Measurements from ENCODE around the gene HNRNPC.
A peak's percentile ranks its signal among the peaks of the same experiment; 100 is the strongest.
"Not testable (repeated sequence)": the region's sequence is repeated elsewhere in the genome, so short reads cannot be mapped to it uniquely, and the experiment has no call there.

Gene HNRNPC

GRCh38 chr14:21269252-21270046 is at the start of gene HNRNPC:
TSS of gene HNRNPC (minus strand) at chr14:21269442. CDS start at chr14:21234193, 35,249 bp downstream.
- peak; percentile 100 for DNase-seq

DNA sequence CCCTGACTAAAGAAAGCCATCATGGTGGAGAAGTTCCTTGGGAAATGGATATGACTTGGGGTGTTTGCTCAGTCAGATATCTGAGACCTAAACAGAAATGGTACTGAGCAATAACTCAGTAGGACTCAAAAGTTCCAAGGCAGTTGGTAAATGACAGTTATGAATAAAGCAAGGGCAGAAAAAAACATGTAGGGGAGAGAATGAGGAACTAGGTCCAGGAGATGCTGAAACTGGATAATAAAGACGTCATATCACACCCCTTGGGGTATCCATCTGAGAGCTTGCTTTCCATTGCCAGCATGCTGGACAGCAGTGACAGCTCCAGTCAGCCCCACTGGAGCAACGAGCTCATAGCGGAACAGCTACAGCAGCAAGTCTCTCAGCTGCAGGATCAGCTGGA is 48.2 kb upstream of the HNRNPC start:
- no peak for DNase-seq

DNA sequence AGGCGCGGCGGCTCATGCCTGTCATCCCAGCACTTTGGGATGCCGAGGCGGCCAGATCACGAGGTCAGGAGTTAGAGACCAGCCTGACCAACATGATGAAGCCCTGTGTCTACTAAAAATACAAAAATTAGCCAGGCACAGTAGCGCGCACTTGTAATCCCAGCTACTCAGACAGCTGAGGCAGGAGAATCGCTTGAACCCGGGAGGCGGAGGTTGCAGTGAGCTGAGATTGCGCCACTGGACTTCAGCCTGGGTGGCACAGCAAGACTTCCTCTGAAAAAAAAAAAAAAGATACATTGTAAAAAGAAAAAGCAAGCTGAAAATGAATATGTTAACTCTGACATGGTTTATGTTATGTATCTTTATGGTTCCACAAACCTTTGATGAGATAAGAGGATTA is 44.3 kb upstream of the HNRNPC start:
- DNase-seq = no peak

DNA sequence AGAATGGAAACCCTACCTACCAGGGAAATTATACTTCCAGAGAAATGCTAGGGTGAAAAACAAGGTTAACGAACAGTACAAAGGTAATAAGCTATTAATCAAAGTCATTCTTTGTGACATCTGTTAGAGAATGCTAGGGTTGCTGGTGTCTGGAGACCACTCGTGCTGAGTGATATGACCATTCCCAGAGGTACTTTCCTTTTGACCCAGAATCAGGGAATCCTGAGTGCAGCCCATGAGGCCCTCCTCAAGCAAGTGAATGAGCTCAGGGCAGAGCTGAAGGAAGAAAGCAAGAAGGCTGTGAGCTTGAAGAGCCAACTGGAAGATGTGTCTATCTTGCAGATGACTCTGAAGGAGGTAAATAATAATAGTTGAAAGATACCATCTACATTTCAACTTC is 42.4 kb upstream of the HNRNPC start:
- DNase-seq = no peak

- DNase-seq = no peak
Observed at GRCh38 chr14:21309956-21310355, 40.7 kb upstream of the HNRNPC start.

GRCh38 chr14:21309238-21309636 is 40.0 kb upstream of the HNRNPC start:
- no peak for DNase-seq

DNA sequence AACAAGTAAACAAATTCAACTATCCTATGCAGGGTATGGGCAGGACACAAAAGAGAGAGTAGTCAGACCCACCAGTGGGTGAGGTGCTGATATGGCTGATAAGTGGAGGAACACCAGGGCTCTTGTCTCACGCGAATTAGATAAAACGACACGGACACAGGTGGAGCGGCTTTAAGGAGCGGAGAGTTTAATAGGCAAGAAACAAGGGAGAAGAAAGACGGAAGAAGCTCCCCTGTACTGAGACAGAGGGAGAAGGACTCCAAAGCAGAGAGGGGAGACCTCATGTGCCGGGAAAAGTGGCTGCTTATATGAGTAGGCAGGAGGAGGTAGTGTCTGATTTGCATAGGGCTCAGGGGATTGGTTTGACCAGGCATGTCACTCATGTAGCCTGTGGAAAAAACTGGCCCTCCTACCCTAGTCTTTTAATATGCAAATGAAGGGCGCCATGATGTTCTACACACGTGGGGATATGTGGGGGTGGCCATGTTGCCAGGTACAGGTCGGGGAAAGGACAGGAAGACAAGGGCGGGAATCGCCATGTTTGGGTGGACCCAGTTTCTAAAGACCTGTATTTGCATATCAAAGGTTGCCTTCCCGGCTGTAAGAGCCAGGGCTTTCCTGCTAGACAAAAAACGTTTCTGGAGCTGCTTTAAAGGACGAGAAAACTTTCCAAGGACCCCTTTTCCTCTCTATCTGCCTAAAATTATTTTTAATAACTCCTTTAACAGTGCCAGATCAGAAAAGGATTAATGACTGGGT is 39.4 kb upstream of the HNRNPC start:
- DNase-seq = peak; percentile 82

DNA sequence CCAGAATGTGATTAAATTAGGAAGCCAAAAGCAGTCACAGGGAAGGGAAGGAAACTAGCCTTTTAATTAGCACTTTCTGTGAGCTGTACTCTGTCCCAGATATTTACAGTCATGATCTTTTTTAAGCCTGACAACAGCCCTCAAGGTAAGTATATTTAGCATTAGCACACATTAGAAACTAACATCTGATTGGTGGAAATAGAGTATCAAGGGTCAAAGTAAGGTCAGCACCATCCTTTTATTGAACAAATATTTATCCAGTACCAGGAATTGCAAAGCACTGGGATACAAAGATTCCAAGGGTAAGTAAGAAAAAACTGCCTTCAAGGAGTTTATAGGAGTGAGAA is 38.9 kb upstream of the HNRNPC start:
- no peak for DNase-seq

DNA sequence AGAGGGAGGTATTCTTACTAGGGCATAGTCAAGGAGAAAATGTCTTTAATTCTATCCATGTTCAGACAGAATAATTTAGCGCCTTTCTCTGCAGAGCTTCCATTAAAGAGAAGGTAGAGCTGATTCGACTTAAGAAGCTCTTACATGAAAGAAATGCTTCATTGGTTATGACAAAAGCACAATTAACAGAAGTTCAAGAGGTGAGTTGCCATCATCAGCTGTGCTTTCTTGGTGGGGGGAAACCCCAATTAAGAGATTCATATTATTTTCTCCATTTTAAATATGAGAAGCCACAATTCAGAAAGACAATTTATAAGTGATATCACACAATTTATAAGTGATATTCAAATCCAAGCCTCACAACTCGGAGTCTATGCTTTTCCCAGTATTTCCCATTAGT is 38.4 kb upstream of the HNRNPC start:
- DNase-seq = no peak

GRCh38 chr14:21302836-21303140 is 33.5 kb upstream of the HNRNPC start:
- DNase-seq = not testable (repeated sequence)

GRCh38 chr14:21302013-21302835 is 33.0 kb upstream of the HNRNPC start:
- DNase-seq = no peak

- peak; percentile 11 for DNase-seq
Observed at GRCh38 chr14:21300892-21301291, 31.6 kb upstream of the HNRNPC start.

DNA sequence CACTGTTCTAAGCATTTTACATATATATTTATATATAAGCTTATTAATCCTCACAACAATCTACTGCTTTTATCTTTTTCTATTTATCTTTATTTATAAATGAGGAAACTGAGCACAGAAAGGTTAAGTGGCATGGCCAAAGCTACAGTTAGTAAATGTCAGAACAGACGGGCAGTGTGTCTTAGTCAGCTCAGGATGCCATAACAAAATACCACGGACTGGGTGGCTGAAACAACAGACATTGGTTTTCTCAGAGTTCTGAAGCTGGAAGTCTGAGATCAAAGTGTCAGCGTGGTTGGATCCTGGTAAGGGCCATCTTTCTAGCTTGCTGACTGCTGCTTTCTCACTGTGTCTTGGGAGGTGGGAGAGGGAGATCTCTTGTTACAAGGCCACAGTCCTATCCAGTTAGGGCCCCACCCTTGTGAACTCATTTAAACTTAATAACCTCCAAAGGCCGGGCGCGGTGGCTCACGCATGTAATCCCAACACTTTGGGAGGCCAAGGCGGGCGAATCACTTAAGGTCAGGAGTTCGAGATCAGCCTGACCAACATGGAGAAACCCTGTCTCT is 30.4 kb upstream of the HNRNPC start:
- DNase-seq = no peak

- no peak for DNase-seq
Observed at GRCh38 chr14:21298358-21298757, 29.1 kb upstream of the HNRNPC start.

GRCh38 chr14:21294026-21294425 is 24.8 kb upstream of the HNRNPC start:
- DNase-seq = not testable (repeated sequence)

GRCh38 chr14:21287168-21287567 is 17.9 kb upstream of the HNRNPC start:
- DNase-seq = no peak

- DNase-seq = not testable (repeated sequence)
Observed at GRCh38 chr14:21286516-21286915, 17.3 kb upstream of the HNRNPC start.

GRCh38 chr14:21281917-21282316 is 12.7 kb upstream of the HNRNPC start:
- DNase-seq = not testable (repeated sequence)

DNA sequence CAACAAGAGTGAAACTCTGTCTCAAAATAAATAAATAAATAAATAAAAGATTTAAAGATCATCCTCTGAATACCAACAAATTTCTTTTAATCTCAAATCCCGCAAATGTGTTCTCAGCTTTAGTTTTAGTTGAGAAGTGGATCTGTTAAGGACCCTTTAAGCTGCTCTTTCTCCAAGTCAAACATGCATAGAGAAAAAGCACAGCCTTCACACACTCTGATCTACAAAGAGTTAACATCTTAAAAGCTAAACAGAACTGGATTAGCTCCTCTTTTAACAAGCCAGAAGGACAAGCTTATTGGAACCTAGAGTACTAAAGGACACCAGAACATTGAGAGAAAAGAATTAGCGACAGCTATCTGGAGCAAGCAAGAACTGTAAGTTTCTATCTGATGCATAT is 10.5 kb upstream of the HNRNPC start, which contains the start of gene RPGRIP1:
TSS of gene RPGRIP1 (plus strand) at position 301 of the 400 bp plus-strand sequence. CDS start 7,894 bp downstream, outside the sequence.
- DNase-seq = no peak

GRCh38 chr14:21278632-21279031 is 9.4 kb upstream of the HNRNPC start:
- no peak for DNase-seq

GRCh38 chr14:21275261-21275858 is 6.1 kb upstream of the HNRNPC start:
- DNase-seq = no peak

DNA sequence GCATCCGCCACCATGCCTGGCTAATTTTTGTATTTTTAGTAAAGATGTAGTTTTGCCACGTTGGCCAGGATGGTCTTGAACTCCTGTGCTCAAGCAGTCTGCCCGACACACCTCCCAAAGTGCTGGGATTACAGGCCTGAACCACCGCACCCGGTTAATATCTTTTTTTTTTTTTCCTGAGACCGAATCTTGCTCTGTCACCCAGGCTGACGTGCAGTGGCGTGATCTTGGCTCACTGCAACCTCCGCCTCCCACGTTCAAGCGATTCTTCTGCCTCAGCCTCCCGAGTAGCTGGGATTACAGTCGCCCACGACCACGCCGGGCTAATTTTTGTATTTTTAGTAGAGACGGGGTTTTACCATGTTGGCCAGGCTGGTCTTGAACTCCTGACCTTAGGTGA is 3.4 kb upstream of the HNRNPC start:
- DNase-seq = not testable (repeated sequence)

Data from stimulated activated naive CD4-positive, alpha-beta T cell treated with Interleukin-2 at 50 U/mL for 16 hours (primary cell).